WTC11 (cell line): ENCODE data around the gene CZIB. TPM values are rescaled to one million over a fixed set of nuclear protein-coding genes. Genes with fewer than 3 reads are reported as not detected.
"Not testable (repeated sequence)": the region's sequence is repeated elsewhere in the genome, so short reads cannot be mapped to it uniquely, and the experiment has no call there.

ENCODE experiments used
- ATAC-seq: fragments of 200-7000 bp; cut with Tn5 transposase; 2 replicates; pipeline ENCODE4 v1.10.0; 2021; ENCODE audit warnings: mild to moderate bottlenecking, moderate library complexity
- CTCF ChIA-PET: fragments of 300-600 bp; sonication (Branson Sonifier 250); formaldehyde crosslinking; loops from one replicate; lab custom pipeline; 2021; ENCODE audit warnings: antibody characterized with exemption; lab: Charles Lee
- POLR2A ChIA-PET: fragments of 350-600 bp; sonication (Branson Sonifier 250); formaldehyde crosslinking; loops from one replicate; lab custom pipeline; 2021; ENCODE audit warnings: antibody characterized with exemption; lab: Charles Lee
- DNase-seq: peaks from one replicate; pipeline ENCODE4 v3.0.0; 2021; ENCODE audit warnings: low spot score
- H3K27ac Mint-ChIP-seq: 2 replicates; pipeline ENCODE4 v1.8.0; 2021; ENCODE audit warnings: mixed read lengths
- H3K27me3 Mint-ChIP-seq: 2 replicates; pipeline ENCODE4 v1.8.0; 2021; ENCODE audit warnings: low read depth, mild to moderate bottlenecking, moderate library complexity, mixed read lengths
- H3K36me3 Mint-ChIP-seq: 2 replicates; pipeline ENCODE4 v1.8.0; 2021; ENCODE audit warnings: mixed read lengths
- H3K4me1 Mint-ChIP-seq: 2 replicates; pipeline ENCODE4 v1.8.0; 2022; ENCODE audit warnings: mixed read lengths
- H3K4me3 Mint-ChIP-seq: 2 replicates; pipeline ENCODE4 v1.8.0; 2021; ENCODE audit warnings: mild to moderate bottlenecking, moderate library complexity, mixed read lengths
- H3K9me3 Mint-ChIP-seq: 2 replicates; pipeline ENCODE4 v1.8.0; 2021; ENCODE audit warnings: mixed read lengths
- AFF4 ChIP-seq: sonication (generic); formaldehyde crosslinking; IDR thresholded peaks from 2 replicates; pipeline ENCODE4 v1.8.1; 2023; ENCODE audit warnings: mild to moderate bottlenecking, missing genetic modification reagents, borderline replicate concordance
- MLX ChIP-seq: sonication (generic); formaldehyde crosslinking; IDR thresholded peaks from 2 replicates; pipeline ENCODE4 v1.8.1; 2023; ENCODE audit warnings: mild to moderate bottlenecking, missing genetic modification reagents, moderate library complexity
- NFE2L1 ChIP-seq: sonication (generic); formaldehyde crosslinking; IDR thresholded peaks from 2 replicates; pipeline ENCODE4 v1.8.1; 2023; ENCODE audit warnings: missing genetic modification reagents
- RELA ChIP-seq: sonication (generic); formaldehyde crosslinking; IDR thresholded peaks from 2 replicates; pipeline ENCODE4 v1.8.1; 2022; ENCODE audit warnings: missing genetic modification reagents, mild to moderate bottlenecking, borderline replicate concordance
- SMAD4 ChIP-seq: sonication (generic); formaldehyde crosslinking; IDR thresholded peaks from 2 replicates; pipeline ENCODE4 v1.8.0; 2022; ENCODE audit warnings: mild to moderate bottlenecking, missing genetic modification reagents
- ZNF263 ChIP-seq: sonication (generic); formaldehyde crosslinking; IDR thresholded peaks from 2 replicates; pipeline ENCODE4 v1.8.1; 2022; ENCODE audit warnings: low read depth, mild to moderate bottlenecking, moderate library complexity, missing genetic modification reagents
- ZNF532 ChIP-seq: fragments of 250-450 bp; sonication (Bioruptor Pico); IDR thresholded peaks from 2 replicates; pipeline ENCODE4 v1.9.0; 2021; ENCODE audit warnings: mild to moderate bottlenecking, borderline replicate concordance
- total RNA-seq: library from RNA; stranded (reverse); gene quantifications from 3 replicates; pipeline ENCODE4 v1.2.3, GENCODE V29; 2021

CZIB gene
- total RNA-seq, 1 experiment from 2014 or later: 41.6 TPM

- no peak for TF ChIP-seq ZNF532
- no peak for TF ChIP-seq MLX (CRISPR knock-in tag)
- no peak for TF ChIP-seq ZNF263 (CRISPR knock-in tag)
- no peak for TF ChIP-seq RELA (CRISPR knock-in tag)
- TF ChIP-seq SMAD4 (CRISPR knock-in tag): no peak
- TF ChIP-seq, all 79 proteins: peak for 0
Measured at GRCh38 chr1:53206735-53207379, 13.6 kb downstream of the CZIB start (continued).

GRCh38 chr1:53206083-53206685 lies 14.2 kb downstream of the CZIB start:
- POLR2A ChIA-PET, DNase-seq, H3K4me3 Mint-ChIP-seq, CTCF ChIA-PET, ATAC-seq, H3K4me1 Mint-ChIP-seq, H3K27me3 Mint-ChIP-seq, H3K27ac Mint-ChIP-seq: not testable (repeated sequence)
- Mint-ChIP-seq H3K9me3 (peaks cover 45% of the 10 kb centered on the region), H3K36me3 (peaks cover 93% of the 10 kb centered on the region)

- CTCF ChIA-PET: not testable (repeated sequence)
Measured at GRCh38 chr1:53205496-53205895, 14.9 kb downstream of the CZIB start.

GRCh38 chr1:53203466-53203865 lies 17.0 kb downstream of the CZIB start:
- POLR2A ChIA-PET: no interaction called here

More at GRCh38 chr1:53205496-53205895, 14.9 kb downstream of the CZIB start:
- Mint-ChIP-seq H3K9me3 (peaks cover 45% of the 10 kb centered on the region), H3K36me3 (peaks cover 96% of the 10 kb centered on the region)
- H3K4me1 Mint-ChIP-seq, H3K4me3 Mint-ChIP-seq, DNase-seq, ATAC-seq, POLR2A ChIA-PET, H3K27ac Mint-ChIP-seq, H3K27me3 Mint-ChIP-seq: not testable (repeated sequence)

More at GRCh38 chr1:53203466-53203865, 17.0 kb downstream of the CZIB start:
- peaks cover 45% of the 10 kb centered on the region for H3K9me3 Mint-ChIP-seq
- no peaks in the 10 kb centered on the region for H3K27me3 Mint-ChIP-seq
- H3K36me3 Mint-ChIP-seq: peaks cover 76% of the 10 kb centered on the region
- CTCF ChIA-PET: no interaction called here
- H3K4me3 Mint-ChIP-seq: no peak overlapping the region
- H3K4me1 Mint-ChIP-seq: no peaks in the 10 kb centered on the region
- no peak for DNase-seq
- ATAC-seq: no peak
- H3K27ac Mint-ChIP-seq: no peak overlapping the region
- TF ChIP-seq NFE2L1 (CRISPR knock-in tag): no peak
- no peak for TF ChIP-seq AFF4 (CRISPR knock-in tag)
